RWPE2 (cell line): Measurements from ENCODE around the gene CSMD2.

Experiments
- ATAC-seq: fragments of 200-7000 bp; cut with Tn5 transposase; 3 replicates; pipeline ENCODE4 v1.9.1; 2021; ENCODE audit warnings: low read depth
- DNase-seq: peaks from one replicate; pipeline ENCODE4 v3.0.0-alpha.2; 2020; ENCODE audit warnings: low spot score
- H3K27ac ChIP-seq: fragments of 450-650 bp; 2 replicates; pipeline ENCODE4 v1.5.1; 2017; ENCODE audit warnings: mild to moderate bottlenecking; ENCODE audit not compliant: poor library complexity, severe bottlenecking
- H3K27me3 ChIP-seq: fragments of 250-450 bp; sonication (Bioruptor Pico); 2 replicates; pipeline ENCODE4 v1.5.1; 2021; ENCODE audit warnings: mild to moderate bottlenecking, moderate library complexity; ENCODE audit not compliant: insufficient read depth, poor library complexity, severe bottlenecking
- H3K36me3 ChIP-seq: fragments of 250-450 bp; sonication (Bioruptor Pico); 2 replicates; pipeline ENCODE4 v1.5.1; 2020; ENCODE audit warnings: low read depth, mild to moderate bottlenecking, moderate library complexity
- H3K4me1 ChIP-seq: fragments of 250-450 bp; sonication (Bioruptor Pico); 2 replicates; pipeline ENCODE4 v1.5.1; 2021; ENCODE audit warnings: mild to moderate bottlenecking, moderate library complexity; ENCODE audit not compliant: insufficient read depth, poor library complexity, severe bottlenecking
- H3K4me3 ChIP-seq: fragments of 250-450 bp; sonication (Bioruptor Pico); 2 replicates; pipeline ENCODE4 v1.5.1; 2021; ENCODE audit warnings: mild to moderate bottlenecking, moderate library complexity; ENCODE audit not compliant: severe bottlenecking
- H3K9me3 ChIP-seq: fragments of 250-450 bp; sonication (Bioruptor Pico); 2 replicates; pipeline ENCODE4 v1.5.1; 2021; ENCODE audit warnings: mild to moderate bottlenecking, moderate library complexity; ENCODE audit not compliant: severe bottlenecking
- TF ChIP-seq, protein P1 (sequence below): fragments of 450-650 bp; IDR thresholded peaks from one replicate; pipeline ENCODE4 v1.5.1; 2017; ENCODE audit warnings: mild to moderate bottlenecking, moderate library complexity; ENCODE audit not compliant: poor library complexity, severe bottlenecking

Gene CSMD2

DNA sequence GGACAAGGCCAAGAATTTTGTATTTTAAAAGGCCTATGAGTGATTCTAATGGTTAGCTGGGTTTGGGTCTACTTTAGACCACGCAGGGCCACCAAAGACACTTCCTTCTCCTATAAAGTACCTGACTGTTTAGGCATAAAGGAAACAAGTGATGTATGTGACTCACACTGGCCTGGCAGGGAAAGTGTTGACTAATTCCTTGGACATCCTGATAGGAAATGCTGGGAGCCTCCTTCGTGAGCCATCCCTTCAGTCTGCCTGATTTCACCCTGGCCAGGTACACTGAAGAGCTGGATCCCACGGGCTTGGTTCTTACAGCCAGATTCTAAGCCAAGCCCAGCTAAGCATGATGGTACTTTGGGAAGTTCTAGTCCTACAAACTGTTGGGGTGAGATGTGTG, 401.6 kb downstream of the CSMD2 start:
- no peak for DNase-seq
- Histone ChIP-seq H3K36me3 (no peaks in the 10 kb centered on the region), H3K27me3 (no peaks in the 10 kb centered on the region), H3K9me3 (no peaks in the 10 kb centered on the region), H3K27ac (no peak overlapping the region), H3K4me3 (no peak overlapping the region), H3K4me1 (peaks cover 3% of the 10 kb centered on the region)
- ATAC-seq, result peak; percentile 100
- TF ChIP-seq, protein P1, sequence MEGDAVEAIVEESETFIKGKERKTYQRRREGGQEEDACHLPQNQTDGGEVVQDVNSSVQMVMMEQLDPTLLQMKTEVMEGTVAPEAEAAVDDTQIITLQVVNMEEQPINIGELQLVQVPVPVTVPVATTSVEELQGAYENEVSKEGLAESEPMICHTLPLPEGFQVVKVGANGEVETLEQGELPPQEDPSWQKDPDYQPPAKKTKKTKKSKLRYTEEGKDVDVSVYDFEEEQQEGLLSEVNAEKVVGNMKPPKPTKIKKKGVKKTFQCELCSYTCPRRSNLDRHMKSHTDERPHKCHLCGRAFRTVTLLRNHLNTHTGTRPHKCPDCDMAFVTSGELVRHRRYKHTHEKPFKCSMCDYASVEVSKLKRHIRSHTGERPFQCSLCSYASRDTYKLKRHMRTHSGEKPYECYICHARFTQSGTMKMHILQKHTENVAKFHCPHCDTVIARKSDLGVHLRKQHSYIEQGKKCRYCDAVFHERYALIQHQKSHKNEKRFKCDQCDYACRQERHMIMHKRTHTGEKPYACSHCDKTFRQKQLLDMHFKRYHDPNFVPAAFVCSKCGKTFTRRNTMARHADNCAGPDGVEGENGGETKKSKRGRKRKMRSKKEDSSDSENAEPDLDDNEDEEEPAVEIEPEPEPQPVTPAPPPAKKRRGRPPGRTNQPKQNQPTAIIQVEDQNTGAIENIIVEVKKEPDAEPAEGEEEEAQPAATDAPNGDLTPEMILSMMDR, result no peak

DNA sequence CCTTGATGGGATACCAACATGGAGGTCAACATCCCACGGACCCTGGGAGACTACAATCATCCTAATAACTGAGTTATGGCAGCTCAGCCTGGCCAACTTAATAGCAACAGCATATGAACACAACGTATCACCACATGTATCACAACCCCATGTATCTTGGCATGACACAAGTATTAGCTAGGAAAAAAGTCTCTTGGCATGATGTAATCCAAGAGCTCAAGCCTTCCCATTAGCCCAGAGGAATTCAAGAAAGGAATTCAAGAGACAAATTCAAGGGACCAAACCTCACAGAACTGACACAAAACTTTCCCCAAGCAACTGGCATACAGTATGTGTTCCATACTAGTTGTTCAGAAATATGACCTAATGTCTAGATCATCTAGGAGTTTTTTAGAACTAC, 402.1 kb downstream of the CSMD2 start:
- peaks cover 3% of the 10 kb centered on the region for H3K4me1 ChIP-seq
- H3K27me3 ChIP-seq, result no peaks in the 10 kb centered on the region
- ATAC-seq (no peak), DNase-seq (no peak)
- no peak overlapping the region for H3K4me3 ChIP-seq
- TF ChIP-seq, protein P1, result no peak
- no peak overlapping the region for H3K27ac ChIP-seq
- H3K36me3 ChIP-seq, result no peaks in the 10 kb centered on the region
- no peaks in the 10 kb centered on the region for H3K9me3 ChIP-seq

DNA sequence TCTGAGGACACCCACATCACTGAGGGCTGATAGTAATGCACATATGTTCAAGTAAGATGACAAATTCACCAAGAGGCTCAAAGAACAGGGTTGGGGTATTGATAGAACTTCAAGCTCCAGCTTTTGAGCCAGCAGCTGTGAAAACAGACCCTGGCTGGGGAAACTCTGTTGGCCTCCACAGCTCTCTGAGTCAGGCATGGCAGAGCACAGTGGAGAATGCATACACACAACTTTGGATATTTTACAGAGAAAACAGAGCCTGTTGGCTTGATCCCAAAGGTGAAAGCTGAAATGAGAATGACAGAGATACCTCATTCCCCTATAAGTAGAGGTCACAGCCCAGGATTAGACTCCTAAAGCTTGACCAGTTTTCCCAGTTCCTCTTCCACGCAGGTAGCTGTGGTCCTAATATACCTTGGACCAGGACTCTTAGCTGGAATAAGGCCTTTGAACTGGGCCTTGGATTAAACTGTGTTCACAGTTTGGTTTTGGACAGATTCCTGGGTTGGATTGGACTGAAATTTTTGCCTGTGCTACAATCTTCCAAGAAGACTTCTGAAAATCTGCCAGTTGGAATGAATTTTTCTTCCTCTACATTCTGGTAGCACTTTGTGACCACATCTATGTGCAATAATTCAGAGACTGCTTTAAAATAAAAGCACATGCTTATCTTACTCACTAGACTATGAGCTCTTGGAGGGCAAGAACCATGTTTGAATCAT, 402.8 kb downstream of the CSMD2 start:
- no peak for ATAC-seq
- no peak for DNase-seq
- H3K27me3 ChIP-seq, result no peaks in the 10 kb centered on the region

DNA sequence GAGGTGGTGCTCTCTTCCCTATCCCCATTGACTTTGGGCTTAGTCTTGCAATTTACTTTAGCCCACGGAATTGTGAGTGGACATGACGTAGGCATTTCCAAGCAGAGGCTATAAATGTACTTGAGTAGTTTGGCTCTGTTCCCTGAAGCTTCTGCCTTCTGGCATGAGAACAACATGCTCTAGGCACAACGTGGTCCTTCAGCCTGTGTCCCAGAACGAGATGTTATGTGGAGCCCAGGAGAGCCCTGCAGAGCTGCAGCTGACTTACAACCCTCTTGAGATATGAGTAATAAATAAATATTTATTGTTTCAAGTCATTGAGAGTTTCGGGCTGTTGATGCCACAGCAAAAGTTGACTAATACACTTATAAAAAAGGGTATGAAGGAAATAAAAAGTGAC, 406.3 kb downstream of the CSMD2 start:
- DNase-seq, result no peak

More for the DNA sequence above, 402.8 kb downstream of the CSMD2 start:
- H3K36me3 ChIP-seq, result no peaks in the 10 kb centered on the region
- peaks cover 3% of the 10 kb centered on the region for H3K4me1 ChIP-seq
- H3K27ac ChIP-seq, result no peak overlapping the region
- no peak overlapping the region for H3K4me3 ChIP-seq
- TF ChIP-seq, protein P1, result no peak
- no peaks in the 10 kb centered on the region for H3K9me3 ChIP-seq

More for the DNA sequence above, 406.3 kb downstream of the CSMD2 start:
- TF ChIP-seq, protein P1, result no peak
- H3K27me3 ChIP-seq, result no peaks in the 10 kb centered on the region
- H3K36me3 ChIP-seq, result no peaks in the 10 kb centered on the region
- H3K4me3 ChIP-seq, result no peak overlapping the region
- H3K4me1 ChIP-seq, result peaks cover 2% of the 10 kb centered on the region
- H3K9me3 ChIP-seq, result no peaks in the 10 kb centered on the region
- no peak for ATAC-seq
- H3K27ac ChIP-seq, result no peak overlapping the region
